GM19328 (cell line): ENCODE data around the gene VPREB3.
A peak's percentile ranks its signal among the peaks of the same experiment; 100 is the strongest.

Experiments
- ATAC-seq: cut with Tn5 transposase; IDR thresholded peaks from one replicate; pipeline ENCODE4 v1.9.1; 2021; ENCODE audit warnings: mild to moderate bottlenecking, moderate library complexity; ENCODE audit not compliant: unreplicated experiment

The VPREB3 gene

GRCh38 chr22:23754220-23754919 lies at the start of gene VPREB3:
VPREB3 (minus strand) TSS chr22:23754425; CDS start chr22:23754363, 62 bp downstream.
- no peak for ATAC-seq

- ATAC-seq: no peak
These were observed 49.0 kb upstream of the VPREB3 start for GRCh38 chr22:23803001-23803819.

GRCh38 chr22:23801886-23802377 lies 47.7 kb upstream of the VPREB3 start:
- ATAC-seq: no peak

- ATAC-seq: no peak
These were observed 47.1 kb upstream of the VPREB3 start for GRCh38 chr22:23801238-23801821.

GRCh38 chr22:23800297-23801237 lies 46.3 kb upstream of the VPREB3 start:
- no peak for ATAC-seq

- no peak for ATAC-seq
These were observed 42.2 kb upstream of the VPREB3 start for GRCh38 chr22:23796461-23796860.

- no peak for ATAC-seq
These were observed 39.1 kb upstream of the VPREB3 start for GRCh38 chr22:23793326-23793725.

GRCh38 chr22:23791738-23792645 lies 37.8 kb upstream of the VPREB3 start:
- ATAC-seq: no peak

GRCh38 chr22:23790819-23791737 lies 36.9 kb upstream of the VPREB3 start:
- no peak for ATAC-seq

- ATAC-seq: no peak
These were observed 35.4 kb upstream of the VPREB3 start for GRCh38 chr22:23789638-23790037.

- ATAC-seq: no peak
These were observed 34.9 kb upstream of the VPREB3 start for GRCh38 chr22:23789121-23789520.

- ATAC-seq: no peak
These were observed 33.7 kb upstream of the VPREB3 start for GRCh38 chr22:23787910-23788309.

- ATAC-seq: peak; percentile 11
These were observed 33.3 kb upstream of the VPREB3 start for GRCh38 chr22:23787600-23787896.

GRCh38 chr22:23786752-23787599 lies 32.8 kb upstream of the VPREB3 start, which contains the start of gene SMARCB1:
SMARCB1 (plus strand) TSS chr22:23786966; CDS start chr22:23787170, 204 bp downstream.
- peak; percentile 67 for ATAC-seq

- no peak for ATAC-seq
These were observed 32.1 kb upstream of the VPREB3 start for GRCh38 chr22:23786261-23786710.

GRCh38 chr22:23784215-23784732 lies 30.0 kb upstream of the VPREB3 start:
- ATAC-seq: no peak
